Measurements from ENCODE around the gene KIF18B.
A peak's percentile ranks its signal among the peaks of the same experiment; 100 is the strongest.

The KIF18B gene

GRCh38 chr17:44933824-44934744 is 13.5 kb downstream of the KIF18B start:
- no peak for DNase-seq

GRCh38 chr17:44932787-44933097 is 14.8 kb downstream of the KIF18B start:
- no peak for DNase-seq

- no peak for DNase-seq
Measured at GRCh38 chr17:44932096-44932786, 15.3 kb downstream of the KIF18B start.

- DNase-seq, result no peak
Measured at GRCh38 chr17:44931376-44931775, 16.2 kb downstream of the KIF18B start.

GRCh38 chr17:44930667-44931066 is 16.9 kb downstream of the KIF18B start:
- no peak for DNase-seq

GRCh38 chr17:44928950-44929720 is 18.4 kb downstream of the KIF18B start:
- DNase-seq, result no peak

- DNase-seq, result no peak
Measured at GRCh38 chr17:44928136-44928535, 19.4 kb downstream of the KIF18B start.

GRCh38 chr17:44927696-44928095 is 19.9 kb downstream of the KIF18B start:
- DNase-seq, result no peak

GRCh38 chr17:44926821-44927525 is 20.6 kb downstream of the KIF18B start:
- no peak for DNase-seq

- DNase-seq, result no peak
Measured at GRCh38 chr17:44925731-44926697, 21.6 kb downstream of the KIF18B start.

GRCh38 chr17:44924107-44924544 is 23.4 kb downstream of the KIF18B start:
- no peak for DNase-seq

- DNase-seq, result no peak
Measured at GRCh38 chr17:44922746-44923470, 24.7 kb downstream of the KIF18B start.

- DNase-seq, result no peak
Measured at GRCh38 chr17:44922136-44922535, 25.4 kb downstream of the KIF18B start.

GRCh38 chr17:44921122-44921882 is 26.3 kb downstream of the KIF18B start:
- no peak for DNase-seq

- no peak for DNase-seq
Measured at GRCh38 chr17:44920565-44920940, 27.0 kb downstream of the KIF18B start.

GRCh38 chr17:44919885-44920564 is 27.5 kb downstream of the KIF18B start:
- peak; percentile 60 to 76 for DNase-seq

GRCh38 chr17:44919411-44919810 is 28.2 kb downstream of the KIF18B start:
- no peak for DNase-seq

- no peak for DNase-seq
Measured at GRCh38 chr17:44918006-44918405, 29.6 kb downstream of the KIF18B start.

- DNase-seq, result no peak
Measured at GRCh38 chr17:44917456-44917855, 30.1 kb downstream of the KIF18B start.
